CD8-positive, alpha-beta memory T cell (primary cell): ENCODE measurements around the gene STIM1. TPM values are rescaled to one million over a fixed set of nuclear protein-coding genes. Genes with fewer than 3 reads are reported as not detected.
A peak's percentile ranks its signal among the peaks of the same experiment; 100 is the strongest.

ENCODE experiments used
- CTCF ChIA-PET: fragments of 350-600 bp; sonication (Branson Sonifier 250); formaldehyde crosslinking; loops from one replicate; lab custom pipeline; 2021; ENCODE audit warnings: antibody characterized with exemption; lab: Charles Lee
- POLR2A ChIA-PET: fragments of 350-600 bp; sonication (Branson Sonifier 250); formaldehyde crosslinking; loops from one replicate; lab custom pipeline; 2021; ENCODE audit warnings: antibody characterized with exemption; lab: Charles Lee
- DNase-seq, 5 donors: peaks; one replicate each; pipeline versions ENCODE4 v3.0.0 to v3.0.0-alpha.2; 2020 to 2022; ENCODE audit warnings: mixed read lengths in 1 of 5
- H3K27ac ChIP-seq: one replicate; pipeline ENCODE4 v1.7.0; 2013; ENCODE audit warnings: low read depth, mild to moderate bottlenecking, low read length, moderate library complexity
- H3K27me3 ChIP-seq: 2 replicates; pipeline ENCODE4 v1.7.0; 2013; ENCODE audit warnings: low read length, mild to moderate bottlenecking; ENCODE audit not compliant: insufficient read depth, poor library complexity, severe bottlenecking
- H3K36me3 ChIP-seq: 2 replicates; pipeline ENCODE4 v1.7.0; 2013; ENCODE audit warnings: mild to moderate bottlenecking, low read length, moderate library complexity; ENCODE audit not compliant: insufficient read depth
- H3K4me1 ChIP-seq: 2 replicates; pipeline ENCODE4 v1.7.0; 2013; ENCODE audit warnings: mild to moderate bottlenecking, low read length, moderate library complexity; ENCODE audit not compliant: insufficient read depth
- H3K4me3 ChIP-seq: 2 replicates; pipeline ENCODE4 v1.7.0; 2013; ENCODE audit warnings: mild to moderate bottlenecking, low read length
- H3K9me3 ChIP-seq: 2 replicates; pipeline ENCODE4 v1.7.0; 2013; ENCODE audit warnings: mild to moderate bottlenecking, low read length
- H3K27ac Mint-ChIP-seq, 8 donors: one replicate each; pipeline ENCODE4 v1.8.0; 2020 to 2021; ENCODE audit warnings: mixed read lengths in 8 of 8, mild to moderate bottlenecking in 6 of 8, inconsistent platforms in 3 of 8, moderate library complexity in 3 of 8
- H3K27me3 Mint-ChIP-seq, 2 donors: one replicate each; pipeline ENCODE4 v1.8.0; 2020 to 2021; ENCODE audit warnings: mixed read lengths in 2 of 2, mild to moderate bottlenecking in 1 of 2, moderate library complexity in 1 of 2
- H3K36me3 Mint-ChIP-seq, 3 donors: one replicate each; pipeline ENCODE4 v1.8.0; 2020 to 2021; ENCODE audit warnings: mixed read lengths in 3 of 3, inconsistent platforms in 1 of 3, mild to moderate bottlenecking in 1 of 3
- H3K4me1 Mint-ChIP-seq, 3 donors: one replicate each; pipeline ENCODE4 v1.8.0; 2020 to 2021; ENCODE audit warnings: mixed read lengths in 3 of 3, inconsistent platforms in 1 of 3, mild to moderate bottlenecking in 1 of 3
- H3K4me3 Mint-ChIP-seq, 7 donors: one replicate each; pipeline ENCODE4 v1.8.0; 2020 to 2021; ENCODE audit warnings: mixed read lengths in 7 of 7, mild to moderate bottlenecking in 6 of 7, moderate library complexity in 4 of 7, inconsistent platforms in 2 of 7
- H3K9me3 Mint-ChIP-seq, 5 donors: one replicate each; pipeline ENCODE4 v1.8.0; 2020 to 2022; ENCODE audit warnings: mixed read lengths in 5 of 5, mild to moderate bottlenecking in 3 of 5, moderate library complexity in 2 of 5, inconsistent platforms in 1 of 5
- polyA plus RNA-seq: library from polyadenylated mRNA; unstranded; fragments of 300-500 nt; fragmentation: Illumina TruSeq; gene quantifications from one replicate; pipeline ENCODE4 v1.2.3, GENCODE V29; 2021
- total RNA-seq, 2 experiments: library from RNA; stranded (reverse); gene quantifications; one replicate each; pipeline ENCODE4 v1.2.3, GENCODE V29; 2021

The STIM1 gene
- total and polyA plus RNA-seq, 3 experiments from 2014 or later, result 43.8 to 46.0 (median 45.6) TPM

GRCh38 chr11:3929649-3930048 lies 74.2 kb downstream of the STIM1 start:
- Histone ChIP-seq H3K4me1 (peaks cover 27% of the 10 kb centered on the region), H3K27ac (no peak overlapping the region), H3K27me3 (no peaks in the 10 kb centered on the region), H3K9me3 (no peaks in the 10 kb centered on the region), H3K4me3 (no peak overlapping the region), H3K36me3 (no peaks in the 10 kb centered on the region)
- CTCF ChIA-PET, result interaction anchor here (5.6 kb wide), 1 partner anchor 143 kb away, joined by 24 read pairs; no protein-coding TSS in a partner anchor
- H3K36me3 Mint-ChIP-seq, result peaks cover 0 to 16% (median 1%) of the 10 kb centered on the region in 3 donors
- H3K27ac Mint-ChIP-seq, result peak overlapping the region in 2 of 8 donors; percentile 21 to 29
- H3K27me3 Mint-ChIP-seq, result no peaks in the 10 kb centered on the region
- no peak for DNase-seq
- POLR2A ChIA-PET, result no interaction called here
- no peak overlapping the region for H3K4me3 Mint-ChIP-seq
- H3K4me1 Mint-ChIP-seq, result peaks cover 43 to 81% (median 64%) of the 10 kb centered on the region in 3 donors
- no peaks in the 10 kb centered on the region for H3K9me3 Mint-ChIP-seq

GRCh38 chr11:3932698-3933097 lies 77.2 kb downstream of the STIM1 start:
- H3K4me1 Mint-ChIP-seq, result peaks cover 57 to 95% (median 79%) of the 10 kb centered on the region in 3 donors
- Histone ChIP-seq H3K27me3 (no peaks in the 10 kb centered on the region), H3K4me3 (no peak overlapping the region), H3K4me1 (peaks cover 31% of the 10 kb centered on the region), H3K36me3 (no peaks in the 10 kb centered on the region), H3K27ac (no peak overlapping the region), H3K9me3 (no peaks in the 10 kb centered on the region)
- H3K36me3 Mint-ChIP-seq, result peaks cover 0 to 16% (median 6%) of the 10 kb centered on the region in 3 donors
- DNase-seq, result no peak
- ChIA-PET CTCF (interaction anchor here (1.3 kb wide), 1 partner anchor 10 kb away, joined by 6 read pairs; no protein-coding TSS in a partner anchor), POLR2A (interaction anchor here (0.6 kb wide), 1 partner anchor 43 kb away, joined by 4 read pairs; no protein-coding TSS in a partner anchor)
- H3K27ac Mint-ChIP-seq, result peak overlapping the region in 3 of 8 donors; percentile 22 to 76 (median 46)
- no peaks in the 10 kb centered on the region for H3K9me3 Mint-ChIP-seq
- H3K27me3 Mint-ChIP-seq, result no peaks in the 10 kb centered on the region
- no peak overlapping the region for H3K4me3 Mint-ChIP-seq

GRCh38 chr11:3933165-3933628 lies 77.7 kb downstream of the STIM1 start:
- Mint-ChIP-seq H3K4me3 (no peak overlapping the region), H3K27me3 (no peaks in the 10 kb centered on the region)
- H3K9me3 ChIP-seq, result no peaks in the 10 kb centered on the region

GRCh38 chr11:3934658-3935057 lies 79.2 kb downstream of the STIM1 start:
- H3K27me3 Mint-ChIP-seq, result no peaks in the 10 kb centered on the region
- no peak overlapping the region for H3K27ac ChIP-seq
- H3K4me1 ChIP-seq, result peaks cover 35% of the 10 kb centered on the region
- no peak for DNase-seq
- H3K4me3 ChIP-seq, result no peak overlapping the region
- H3K9me3 Mint-ChIP-seq, result no peaks in the 10 kb centered on the region
- H3K4me3 Mint-ChIP-seq, result peak overlapping the region in 1 of 7 donors; percentile 1
- peaks cover 0 to 6% (median 5%) of the 10 kb centered on the region in 3 donors for H3K36me3 Mint-ChIP-seq
- H3K36me3 ChIP-seq, result no peaks in the 10 kb centered on the region
- ChIA-PET CTCF (interaction anchor here (1.0 to 1.4 kb wide), 2 partner anchors 138 to 154 kb away, joined by 3 to 5 read pairs; no protein-coding TSS in a partner anchor), POLR2A (no interaction called here)
- H3K9me3 ChIP-seq, result no peaks in the 10 kb centered on the region
- H3K27ac Mint-ChIP-seq, result peak overlapping the region; percentile 22 to 96 (median 58)
- no peaks in the 10 kb centered on the region for H3K27me3 ChIP-seq
- H3K4me1 Mint-ChIP-seq, result peaks cover 56 to 93% (median 77%) of the 10 kb centered on the region in 3 donors

More at GRCh38 chr11:3933165-3933628, 77.7 kb downstream of the STIM1 start:
- Histone ChIP-seq H3K36me3 (no peaks in the 10 kb centered on the region), H3K27me3 (no peaks in the 10 kb centered on the region), H3K4me1 (peaks cover 32% of the 10 kb centered on the region), H3K27ac (no peak overlapping the region), H3K4me3 (no peak overlapping the region)
- no peak for DNase-seq
- Mint-ChIP-seq H3K36me3 (peaks cover 0 to 15% (median 6%) of the 10 kb centered on the region in 3 donors), H3K9me3 (no peaks in the 10 kb centered on the region), H3K4me1 (peaks cover 57 to 94% (median 78%) of the 10 kb centered on the region in 3 donors), H3K27ac (peak overlapping the region; percentile 22 to 80 (median 50))
- ChIA-PET POLR2A (interaction anchor here (0.6 kb wide), 1 partner anchor 79 kb away, joined by 3 read pairs; no protein-coding TSS in a partner anchor), CTCF (interaction anchor here (1.3 kb wide), 1 partner anchor 9 kb away, joined by 6 read pairs; no protein-coding TSS in a partner anchor)

- CTCF ChIA-PET, result interaction anchor here (1.5 kb wide), 1 partner anchor 41 kb away, joined by 3 read pairs; no protein-coding TSS in a partner anchor
- H3K4me1 Mint-ChIP-seq, result peaks cover 66 to 93% (median 82%) of the 10 kb centered on the region in 3 donors
- POLR2A ChIA-PET, result no interaction called here
- H3K4me3 ChIP-seq, result no peak overlapping the region
- H3K36me3 Mint-ChIP-seq, result peaks cover 0 to 11% (median 5%) of the 10 kb centered on the region in 3 donors
- H3K36me3 ChIP-seq, result no peaks in the 10 kb centered on the region
- H3K27me3 ChIP-seq, result no peaks in the 10 kb centered on the region
- peaks cover 44% of the 10 kb centered on the region for H3K4me1 ChIP-seq
- no peak for DNase-seq
- H3K27ac ChIP-seq, result no peak overlapping the region
- peak overlapping the region in 7 of 8 donors; percentile 35 to 87 (median 66) for H3K27ac Mint-ChIP-seq
- H3K4me3 Mint-ChIP-seq, result no peak overlapping the region
- H3K27me3 Mint-ChIP-seq, result no peaks in the 10 kb centered on the region
- no peaks in the 10 kb centered on the region for H3K9me3 ChIP-seq
- H3K9me3 Mint-ChIP-seq, result no peaks in the 10 kb centered on the region
Measured at GRCh38 chr11:3936517-3936916, 81.1 kb downstream of the STIM1 start.

GRCh38 chr11:3939211-3939610 lies 83.7 kb downstream of the STIM1 start:
- CTCF ChIA-PET, result interaction anchor here (1.1 to 2.5 kb wide), 3 partner anchors 85 to 133 kb away, joined by 3 to 9 read pairs (median 9); no protein-coding TSS in a partner anchor
- peaks cover 77 to 97% (median 90%) of the 10 kb centered on the region in 3 donors for H3K4me1 Mint-ChIP-seq
- peaks cover 0 to under 1% (median 0%) of the 10 kb centered on the region in 5 donors for H3K9me3 Mint-ChIP-seq
- H3K36me3 Mint-ChIP-seq, result peaks cover 0 to 11% (median 5%) of the 10 kb centered on the region in 3 donors
- H3K36me3 ChIP-seq, result no peaks in the 10 kb centered on the region
- peak overlapping the region in 1 of 7 donors; percentile 47 for H3K4me3 Mint-ChIP-seq
- no peak overlapping the region for H3K4me3 ChIP-seq
- H3K9me3 ChIP-seq, result no peaks in the 10 kb centered on the region
- H3K27me3 ChIP-seq, result no peaks in the 10 kb centered on the region
- POLR2A ChIA-PET, result no interaction called here
- H3K4me1 ChIP-seq, result peaks cover 65% of the 10 kb centered on the region
- peak overlapping the region in 7 of 8 donors; percentile 48 to 93 (median 84) for H3K27ac Mint-ChIP-seq
- no peak for DNase-seq
- H3K27me3 Mint-ChIP-seq, result no peaks in the 10 kb centered on the region
- no peak overlapping the region for H3K27ac ChIP-seq

GRCh38 chr11:3939651-3940190 lies 84.3 kb downstream of the STIM1 start:
- no peak overlapping the region for H3K4me3 Mint-ChIP-seq
- H3K9me3 Mint-ChIP-seq, result peaks cover 0 to 1% (median 0%) of the 10 kb centered on the region in 5 donors
- no peak overlapping the region for H3K27ac ChIP-seq
- peaks cover 0 to 11% (median 5%) of the 10 kb centered on the region in 3 donors for H3K36me3 Mint-ChIP-seq
- ChIA-PET CTCF (interaction anchor here (0.7 to 2.5 kb wide), 3 partner anchors 84 to 133 kb away, joined by 3 to 9 read pairs (median 4); partner anchors contain the start of gene STIM1), POLR2A (no interaction called here)
- H3K4me1 ChIP-seq, result peaks cover 65% of the 10 kb centered on the region
- H3K4me3 ChIP-seq, result no peak overlapping the region
- no peaks in the 10 kb centered on the region for H3K27me3 Mint-ChIP-seq
- no peaks in the 10 kb centered on the region for H3K9me3 ChIP-seq
- H3K27me3 ChIP-seq, result no peaks in the 10 kb centered on the region
- no peak for DNase-seq
- peaks cover 77 to 97% (median 90%) of the 10 kb centered on the region in 3 donors for H3K4me1 Mint-ChIP-seq
- peak overlapping the region; percentile 8 to 93 (median 74) for H3K27ac Mint-ChIP-seq
- no peaks in the 10 kb centered on the region for H3K36me3 ChIP-seq
